SK-N-SH treated with all-trans-retinoic acid at 6 μM for 48 hours (cell line): ENCODE data around the gene PPP2R1A.
A peak's percentile ranks its signal among the peaks of the same experiment; 100 is the strongest.

Experiments
- ATAC-seq: fragments of 200-7000 bp; cut with Tn5 transposase; 3 replicates; pipeline ENCODE4 v1.9.1; 2020; ENCODE audit warnings: mild to moderate bottlenecking, moderate library complexity
- ARNTL ChIP-seq: fragments of 450-650 bp; formaldehyde crosslinking; IDR thresholded peaks from 2 replicates; pipeline ENCODE4 v1.5.0; 2020; ENCODE audit warnings: low read depth, mild to moderate bottlenecking, moderate library complexity, borderline replicate concordance
- BACH2 ChIP-seq: fragments of 250-450 bp; sonication (Bioruptor Pico); IDR thresholded peaks from 2 replicates; pipeline ENCODE4 v1.9.0; 2021; ENCODE audit warnings: mild to moderate bottlenecking, borderline replicate concordance
- ESRRG ChIP-seq: fragments of 250-450 bp; sonication (Bioruptor Pico); IDR thresholded peaks from 2 replicates; pipeline ENCODE4 v1.6.1; 2021; ENCODE audit warnings: mild to moderate bottlenecking
- GLIS3 ChIP-seq: fragments of 250-450 bp; sonication (Bioruptor Pico); IDR thresholded peaks from 2 replicates; pipeline ENCODE4 v1.5.0; 2020; ENCODE audit warnings: mild to moderate bottlenecking, moderate library complexity
- OSR1 ChIP-seq: fragments of 250-450 bp; sonication (Bioruptor Pico); IDR thresholded peaks from 2 replicates; pipeline ENCODE4 v1.8.0; 2022; ENCODE audit warnings: moderate library complexity, mild to moderate bottlenecking, inconsistent platforms
- PPARA ChIP-seq: fragments of 250-450 bp; sonication (Bioruptor Pico); IDR thresholded peaks from 2 replicates; pipeline ENCODE4 v1.5.0; 2020; ENCODE audit warnings: mild to moderate bottlenecking, borderline replicate concordance
- SNAI2 ChIP-seq: fragments of 250-450 bp; sonication (Bioruptor Pico); IDR thresholded peaks from 2 replicates; pipeline ENCODE4 v1.5.0; 2020; ENCODE audit warnings: mild to moderate bottlenecking, moderate library complexity
- TCF4 ChIP-seq: fragments of 250-450 bp; sonication (Bioruptor Pico); IDR thresholded peaks from 2 replicates; pipeline ENCODE4 v1.8.0; 2021; ENCODE audit warnings: mild to moderate bottlenecking, moderate library complexity, borderline replicate concordance
- TOX ChIP-seq: fragments of 250-450 bp; sonication (Bioruptor Pico); IDR thresholded peaks from 2 replicates; pipeline ENCODE4 v1.8.0; 2021; ENCODE audit warnings: mild to moderate bottlenecking, moderate library complexity, borderline replicate concordance
- ZC3H10 ChIP-seq: fragments of 250-450 bp; sonication (Bioruptor Pico); IDR thresholded peaks from 2 replicates; pipeline ENCODE4 v1.5.1; 2021; ENCODE audit warnings: mild to moderate bottlenecking, moderate library complexity
- ZFP3 ChIP-seq: fragments of 250-450 bp; sonication (Bioruptor Pico); IDR thresholded peaks from 2 replicates; pipeline ENCODE4 v1.5.0; 2020; ENCODE audit warnings: mild to moderate bottlenecking, moderate library complexity
- ZFP30 ChIP-seq: fragments of 450-650 bp; formaldehyde crosslinking; IDR thresholded peaks from 2 replicates; pipeline ENCODE4 v1.5.0; 2022; ENCODE audit warnings: mild to moderate bottlenecking, moderate library complexity
- ZNF565 ChIP-seq: fragments of 450-650 bp; formaldehyde crosslinking; conservative IDR thresholded peaks from 2 replicates; pipeline ENCODE4 v1.5.0; 2020; ENCODE audit warnings: low read depth, mild to moderate bottlenecking, moderate library complexity
- ZNF8 ChIP-seq: fragments of 450-650 bp; formaldehyde crosslinking; IDR thresholded peaks from 2 replicates; pipeline ENCODE4 v1.5.0; 2020; ENCODE audit warnings: mild to moderate bottlenecking, moderate library complexity
- TF ChIP-seq, protein P1 (sequence below): fragments of 250-450 bp; sonication (Bioruptor Pico); IDR thresholded peaks from 2 replicates; pipeline ENCODE4 v1.5.1; 2020; ENCODE audit warnings: low read depth, mild to moderate bottlenecking, moderate library complexity
- TF ChIP-seq, protein P2 (sequence below): fragments of 250-450 bp; sonication (Bioruptor Pico); IDR thresholded peaks from 2 replicates; pipeline ENCODE4 v1.5.1; 2021; ENCODE audit warnings: mild to moderate bottlenecking, moderate library complexity
- TF ChIP-seq, protein P3 (sequence below): fragments of 250-450 bp; sonication (Bioruptor Pico); IDR thresholded peaks from 2 replicates; pipeline ENCODE4 v1.8.0; 2020; ENCODE audit warnings: mild to moderate bottlenecking, moderate library complexity, borderline replicate concordance
- TF ChIP-seq, protein P4 (sequence below): fragments of 250-450 bp; sonication (Bioruptor Pico); IDR thresholded peaks from 2 replicates; pipeline ENCODE4 v1.8.0; 2021; ENCODE audit warnings: low read depth, mild to moderate bottlenecking, moderate library complexity, borderline replicate concordance

Gene PPP2R1A

DNA sequence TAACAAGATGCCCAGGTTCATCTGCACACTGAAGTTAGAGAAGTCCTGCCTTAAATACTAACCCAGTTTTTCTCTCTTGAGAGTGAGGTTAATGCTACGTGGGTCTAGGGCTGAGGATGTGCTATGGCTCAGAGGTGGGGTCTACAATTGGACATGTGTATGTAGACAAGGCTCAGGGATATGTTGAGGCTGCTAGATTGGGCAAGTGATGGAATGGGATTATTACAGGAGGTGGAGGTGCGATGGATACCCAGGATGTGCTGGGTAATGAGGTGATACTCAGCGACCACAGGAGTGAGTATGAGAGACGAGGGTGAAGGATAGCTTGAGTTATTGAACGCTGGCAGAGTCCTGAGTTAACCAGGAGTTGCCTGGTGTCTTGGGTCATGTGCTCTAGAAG is 38.1 kb downstream of the PPP2R1A start:
- TF ChIP-seq TCF4 (CRISPR knock-in tag) (no peak), ZNF565 (no peak), ARNTL (CRISPR knock-in tag) (no peak), SNAI2 (no peak), ZFP3 (CRISPR knock-in tag) (no peak)
- no peak for ATAC-seq

DNA sequence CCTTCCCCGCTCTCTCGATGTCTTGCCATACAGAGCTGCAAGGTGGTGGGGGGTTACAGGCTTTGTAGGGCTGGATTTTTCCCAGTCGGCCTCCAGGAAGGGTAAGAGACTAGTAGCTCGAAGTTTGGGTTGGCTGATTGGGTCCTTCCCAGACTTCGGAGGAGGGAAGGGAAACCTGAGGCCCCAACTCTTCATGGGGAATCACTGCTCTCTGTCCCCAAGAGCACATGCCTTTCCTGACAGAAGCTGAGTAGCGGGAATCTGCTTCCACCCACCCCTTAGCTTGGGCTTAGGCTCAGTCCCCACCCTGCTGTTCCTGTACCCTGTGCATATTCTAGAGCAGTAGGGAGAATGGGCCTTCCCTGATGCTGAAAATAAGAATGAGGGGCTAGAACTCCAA is 39.7 kb downstream of the PPP2R1A start:
- ATAC-seq: no peak
- no peak for TF ChIP-seq TCF4 (CRISPR knock-in tag)
- TF ChIP-seq, protein P1, sequence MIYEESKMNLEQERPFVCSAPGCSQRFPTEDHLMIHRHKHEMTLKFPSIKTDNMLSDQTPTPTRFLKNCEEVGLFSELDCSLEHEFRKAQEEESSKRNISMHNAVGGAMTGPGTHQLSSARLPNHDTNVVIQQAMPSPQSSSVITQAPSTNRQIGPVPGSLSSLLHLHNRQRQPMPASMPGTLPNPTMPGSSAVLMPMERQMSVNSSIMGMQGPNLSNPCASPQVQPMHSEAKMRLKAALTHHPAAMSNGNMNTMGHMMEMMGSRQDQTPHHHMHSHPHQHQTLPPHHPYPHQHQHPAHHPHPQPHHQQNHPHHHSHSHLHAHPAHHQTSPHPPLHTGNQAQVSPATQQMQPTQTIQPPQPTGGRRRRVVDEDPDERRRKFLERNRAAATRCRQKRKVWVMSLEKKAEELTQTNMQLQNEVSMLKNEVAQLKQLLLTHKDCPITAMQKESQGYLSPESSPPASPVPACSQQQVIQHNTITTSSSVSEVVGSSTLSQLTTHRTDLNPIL (CRISPR knock-in tag): no peak
- no peak for TF ChIP-seq ZC3H10 (CRISPR knock-in tag)
- no peak for TF ChIP-seq PPARA (CRISPR knock-in tag)
- TF ChIP-seq ZFP30 (CRISPR knock-in tag): no peak
- TF ChIP-seq ZNF565: no peak
- TF ChIP-seq ZNF8: no peak
- no peak for TF ChIP-seq SNAI2
- TF ChIP-seq OSR1: no peak
- TF ChIP-seq, protein P2, sequence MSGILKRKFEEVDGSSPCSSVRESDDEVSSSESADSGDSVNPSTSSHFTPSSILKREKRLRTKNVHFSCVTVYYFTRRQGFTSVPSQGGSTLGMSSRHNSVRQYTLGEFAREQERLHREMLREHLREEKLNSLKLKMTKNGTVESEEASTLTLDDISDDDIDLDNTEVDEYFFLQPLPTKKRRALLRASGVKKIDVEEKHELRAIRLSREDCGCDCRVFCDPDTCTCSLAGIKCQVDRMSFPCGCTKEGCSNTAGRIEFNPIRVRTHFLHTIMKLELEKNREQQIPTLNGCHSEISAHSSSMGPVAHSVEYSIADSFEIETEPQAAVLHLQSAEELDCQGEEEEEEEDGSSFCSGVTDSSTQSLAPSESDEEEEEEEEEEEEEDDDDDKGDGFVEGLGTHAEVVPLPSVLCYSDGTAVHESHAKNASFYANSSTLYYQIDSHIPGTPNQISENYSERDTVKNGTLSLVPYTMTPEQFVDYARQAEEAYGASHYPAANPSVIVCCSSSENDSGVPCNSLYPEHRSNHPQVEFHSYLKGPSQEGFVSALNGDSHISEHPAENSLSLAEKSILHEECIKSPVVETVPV (CRISPR knock-in tag): no peak

DNA sequence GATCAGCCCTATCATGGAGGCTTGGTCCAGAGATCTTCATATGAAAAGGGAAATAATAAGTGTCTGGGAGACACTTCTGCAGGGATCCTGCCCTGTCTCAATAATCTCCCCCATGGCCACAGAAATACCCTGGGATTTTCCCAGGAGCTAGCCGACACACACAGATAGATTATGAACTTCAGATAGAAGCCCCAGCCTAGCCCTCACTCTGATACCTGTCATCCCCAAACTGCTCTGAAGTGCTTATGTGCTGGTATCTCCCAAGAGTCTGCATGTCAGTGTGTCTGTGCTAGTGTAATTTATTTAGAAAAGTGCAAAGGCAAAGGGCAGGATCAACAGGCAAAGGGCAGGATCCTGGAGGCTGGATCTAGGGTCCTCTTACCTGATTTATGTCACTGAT is 40.8 kb downstream of the PPP2R1A start:
- TF ChIP-seq ZNF8: no peak
- no peak for TF ChIP-seq ESRRG (CRISPR knock-in tag)
- TF ChIP-seq ZNF565: no peak
- TF ChIP-seq, protein P3, sequence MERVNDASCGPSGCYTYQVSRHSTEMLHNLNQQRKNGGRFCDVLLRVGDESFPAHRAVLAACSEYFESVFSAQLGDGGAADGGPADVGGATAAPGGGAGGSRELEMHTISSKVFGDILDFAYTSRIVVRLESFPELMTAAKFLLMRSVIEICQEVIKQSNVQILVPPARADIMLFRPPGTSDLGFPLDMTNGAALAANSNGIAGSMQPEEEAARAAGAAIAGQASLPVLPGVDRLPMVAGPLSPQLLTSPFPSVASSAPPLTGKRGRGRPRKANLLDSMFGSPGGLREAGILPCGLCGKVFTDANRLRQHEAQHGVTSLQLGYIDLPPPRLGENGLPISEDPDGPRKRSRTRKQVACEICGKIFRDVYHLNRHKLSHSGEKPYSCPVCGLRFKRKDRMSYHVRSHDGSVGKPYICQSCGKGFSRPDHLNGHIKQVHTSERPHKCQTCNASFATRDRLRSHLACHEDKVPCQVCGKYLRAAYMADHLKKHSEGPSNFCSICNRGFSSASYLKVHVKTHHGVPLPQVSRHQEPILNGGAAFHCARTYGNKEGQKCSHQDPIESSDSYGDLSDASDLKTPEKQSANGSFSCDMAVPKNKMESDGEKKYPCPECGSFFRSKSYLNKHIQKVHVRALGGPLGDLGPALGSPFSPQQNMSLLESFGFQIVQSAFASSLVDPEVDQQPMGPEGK (CRISPR knock-in tag): no peak
- no peak for TF ChIP-seq OSR1
- TF ChIP-seq SNAI2: no peak
- TF ChIP-seq, protein P1 (CRISPR knock-in tag): no peak
- TF ChIP-seq, protein P4, sequence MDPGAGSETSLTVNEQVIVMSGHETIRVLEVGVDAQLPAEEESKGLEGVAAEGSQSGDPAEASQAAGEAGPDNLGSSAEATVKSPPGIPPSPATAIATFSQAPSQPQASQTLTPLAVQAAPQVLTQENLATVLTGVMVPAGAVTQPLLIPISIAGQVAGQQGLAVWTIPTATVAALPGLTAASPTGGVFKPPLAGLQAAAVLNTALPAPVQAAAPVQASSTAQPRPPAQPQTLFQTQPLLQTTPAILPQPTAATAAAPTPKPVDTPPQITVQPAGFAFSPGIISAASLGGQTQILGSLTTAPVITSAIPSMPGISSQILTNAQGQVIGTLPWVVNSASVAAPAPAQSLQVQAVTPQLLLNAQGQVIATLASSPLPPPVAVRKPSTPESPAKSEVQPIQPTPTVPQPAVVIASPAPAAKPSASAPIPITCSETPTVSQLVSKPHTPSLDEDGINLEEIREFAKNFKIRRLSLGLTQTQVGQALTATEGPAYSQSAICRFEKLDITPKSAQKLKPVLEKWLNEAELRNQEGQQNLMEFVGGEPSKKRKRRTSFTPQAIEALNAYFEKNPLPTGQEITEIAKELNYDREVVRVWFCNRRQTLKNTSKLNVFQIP: no peak
- TF ChIP-seq BACH2 (CRISPR knock-in tag): no peak
- ATAC-seq: no peak; the same call in 1 of the 3 replicates

DNA sequence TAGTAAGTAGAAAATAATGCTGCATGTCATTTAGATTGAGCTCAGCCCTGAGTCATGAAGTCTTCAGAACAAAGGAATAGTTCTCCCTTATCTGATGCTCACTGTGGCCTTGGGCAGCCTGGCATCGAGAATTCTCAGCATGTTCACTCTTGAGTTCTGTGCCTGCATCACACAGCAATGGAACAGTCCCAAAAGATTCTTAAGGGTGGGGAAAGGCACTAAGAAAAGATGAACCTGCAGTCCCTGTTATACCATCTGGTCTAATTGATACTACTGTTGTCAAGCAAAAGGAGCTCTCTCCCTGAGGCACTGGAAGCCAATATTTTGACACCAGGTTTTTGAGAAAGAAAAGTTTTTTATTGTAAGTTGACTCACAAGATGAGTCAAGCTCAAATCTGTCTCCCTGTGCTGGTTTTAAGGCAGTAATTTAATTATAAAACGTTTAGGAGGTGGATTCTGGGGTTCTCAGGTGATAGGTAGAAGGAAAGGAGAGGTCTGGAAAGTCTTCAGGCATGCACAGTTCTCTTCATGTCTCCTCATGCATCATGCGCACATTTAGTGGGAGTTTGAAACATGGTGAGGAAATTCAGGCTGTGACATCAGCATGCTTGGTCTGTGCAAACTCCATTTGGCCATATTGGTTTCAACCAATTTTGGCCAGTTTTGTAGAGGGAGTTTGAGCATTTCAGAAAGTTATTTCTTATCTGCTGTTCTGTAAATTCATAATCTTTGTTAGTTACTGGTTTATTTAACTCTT is 41.5 kb downstream of the PPP2R1A start:
- no peak for TF ChIP-seq ZNF8
- TF ChIP-seq ZFP30 (CRISPR knock-in tag): no peak
- TF ChIP-seq TOX (CRISPR knock-in tag): no peak
- TF ChIP-seq, protein P2 (CRISPR knock-in tag): no peak
- TF ChIP-seq BACH2 (CRISPR knock-in tag): no peak
- TF ChIP-seq GLIS3 (CRISPR knock-in tag): no peak
- TF ChIP-seq SNAI2: no peak

More for the DNA sequence above, 41.5 kb downstream of the PPP2R1A start:
- peak; percentile 37; the same call in 2 of the 3 replicates for ATAC-seq
